Limb (tissue), 2 donors: ENCODE data around the gene TWIST2.

Source experiments
- DNase-seq, 2 donors: peaks; one replicate each; pipeline ENCODE4 v3.0.0-alpha.2; 2016; ENCODE audit errors: extremely low spot score in 2 of 2

The TWIST2 gene

DNA sequence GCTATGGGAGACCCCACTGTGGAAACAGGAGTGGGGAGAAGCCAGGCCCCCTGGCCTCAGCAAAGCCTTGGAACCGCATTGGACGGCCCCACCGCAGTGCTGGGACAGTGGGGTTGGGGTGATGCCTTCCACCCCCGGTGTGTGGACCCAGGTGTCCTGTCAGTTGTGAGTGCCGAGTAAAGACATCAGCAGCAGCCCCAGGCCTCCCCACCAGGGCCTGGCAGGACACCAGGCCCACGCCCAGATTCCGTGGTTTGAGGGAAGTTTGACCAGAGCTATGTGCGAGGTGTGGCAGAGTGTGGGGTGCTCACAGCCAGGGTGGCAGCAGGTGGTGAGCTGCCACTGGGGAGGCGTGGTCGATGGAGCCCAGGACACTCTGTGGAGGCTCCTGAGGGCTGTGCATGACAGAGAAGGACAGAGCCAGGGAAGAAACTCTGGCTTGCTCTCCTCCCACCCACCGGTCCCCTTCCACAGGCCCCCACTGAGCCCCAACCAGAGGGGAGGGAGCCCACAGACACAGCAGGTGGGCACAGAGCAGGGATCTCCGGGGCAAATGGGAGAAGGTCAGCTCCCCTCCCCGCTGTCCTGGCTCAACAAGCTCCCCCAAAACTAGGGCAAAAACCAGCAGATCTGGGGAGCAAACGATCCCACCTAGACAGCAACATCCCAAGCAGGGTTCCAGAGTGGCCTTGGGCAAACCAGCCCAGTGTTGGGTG, 69.1 kb downstream of the TWIST2 start:
- peak in 1 of 2 donors; percentile 26 for DNase-seq

- no peak for DNase-seq
Measured at GRCh38 chr2:238919307-238919706, 71.4 kb downstream of the TWIST2 start.

- DNase-seq = no peak
Measured at GRCh38 chr2:238920053-238920452, 72.2 kb downstream of the TWIST2 start.

DNA sequence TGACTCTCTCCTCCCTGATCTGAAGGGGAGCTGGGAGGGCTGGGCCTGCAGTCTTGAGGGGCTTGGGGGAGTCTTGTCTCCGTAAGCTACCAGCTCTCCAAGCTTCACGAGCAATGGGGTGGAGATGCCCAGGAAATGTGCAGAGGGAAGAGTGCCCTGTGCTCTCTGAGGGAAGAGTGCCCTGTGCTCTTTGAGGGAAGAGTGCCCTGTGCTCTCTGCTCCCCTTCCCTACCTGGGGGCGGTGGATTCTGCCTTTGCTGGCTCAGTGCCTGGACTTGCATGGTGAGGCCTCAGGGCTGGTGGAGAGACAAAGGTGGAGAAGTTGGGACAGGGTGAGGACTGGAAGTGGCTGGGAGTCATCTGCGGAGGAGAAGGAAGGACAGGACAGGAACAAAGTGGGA, 72.7 kb downstream of the TWIST2 start:
- no peak for DNase-seq

GRCh38 chr2:238921259-238921658, 73.4 kb downstream of the TWIST2 start:
- no peak for DNase-seq

GRCh38 chr2:238921681-238922319, 73.9 kb downstream of the TWIST2 start:
- DNase-seq = no peak

GRCh38 chr2:238922435-238922834, 74.5 kb downstream of the TWIST2 start:
- DNase-seq = no peak

DNA sequence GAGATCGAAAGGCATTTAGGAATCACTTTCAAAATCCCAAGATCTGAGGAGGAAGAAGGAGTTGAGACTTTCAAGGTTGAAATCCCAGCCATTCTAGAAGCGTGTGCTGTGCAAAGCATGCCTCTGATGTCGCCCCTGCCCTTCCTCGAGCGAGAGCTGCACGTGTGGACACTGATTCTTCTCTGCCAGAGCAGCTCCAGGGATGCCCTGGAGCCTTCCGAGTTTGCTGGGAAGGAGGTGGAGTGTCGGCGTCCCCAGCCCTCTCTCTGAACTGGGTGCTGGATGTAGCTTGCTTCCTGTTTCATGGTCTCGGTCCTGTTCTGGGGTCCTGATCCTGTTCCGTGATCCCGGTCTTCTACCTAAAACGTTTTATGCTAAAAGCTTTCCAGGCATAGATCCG, 76.1 kb downstream of the TWIST2 start:
- DNase-seq = no peak

GRCh38 chr2:238924796-238925195, 76.9 kb downstream of the TWIST2 start:
- DNase-seq = no peak

DNA sequence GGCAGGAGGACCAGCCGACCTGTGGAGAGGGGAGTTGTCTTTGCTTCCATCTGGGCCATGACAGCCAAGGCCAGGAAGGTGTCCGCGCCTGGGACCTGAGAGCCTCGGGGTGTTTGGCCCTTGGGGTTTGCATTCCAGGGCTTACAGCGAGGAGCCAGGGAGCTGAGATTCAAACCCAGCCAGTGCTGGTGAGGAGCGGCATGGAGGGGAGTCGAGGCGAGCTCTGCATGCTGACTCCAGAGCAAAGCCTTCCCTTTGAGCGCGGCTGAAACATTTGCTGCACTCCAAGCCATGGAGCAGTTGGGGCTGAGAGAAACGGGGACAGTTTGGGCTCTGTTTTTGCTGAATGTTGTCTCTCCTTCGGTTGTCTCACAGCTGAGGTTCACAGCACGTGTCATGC, 77.4 kb downstream of the TWIST2 start:
- no peak for DNase-seq

GRCh38 chr2:238925816-238926521, 78.1 kb downstream of the TWIST2 start:
- DNase-seq = no peak

DNA sequence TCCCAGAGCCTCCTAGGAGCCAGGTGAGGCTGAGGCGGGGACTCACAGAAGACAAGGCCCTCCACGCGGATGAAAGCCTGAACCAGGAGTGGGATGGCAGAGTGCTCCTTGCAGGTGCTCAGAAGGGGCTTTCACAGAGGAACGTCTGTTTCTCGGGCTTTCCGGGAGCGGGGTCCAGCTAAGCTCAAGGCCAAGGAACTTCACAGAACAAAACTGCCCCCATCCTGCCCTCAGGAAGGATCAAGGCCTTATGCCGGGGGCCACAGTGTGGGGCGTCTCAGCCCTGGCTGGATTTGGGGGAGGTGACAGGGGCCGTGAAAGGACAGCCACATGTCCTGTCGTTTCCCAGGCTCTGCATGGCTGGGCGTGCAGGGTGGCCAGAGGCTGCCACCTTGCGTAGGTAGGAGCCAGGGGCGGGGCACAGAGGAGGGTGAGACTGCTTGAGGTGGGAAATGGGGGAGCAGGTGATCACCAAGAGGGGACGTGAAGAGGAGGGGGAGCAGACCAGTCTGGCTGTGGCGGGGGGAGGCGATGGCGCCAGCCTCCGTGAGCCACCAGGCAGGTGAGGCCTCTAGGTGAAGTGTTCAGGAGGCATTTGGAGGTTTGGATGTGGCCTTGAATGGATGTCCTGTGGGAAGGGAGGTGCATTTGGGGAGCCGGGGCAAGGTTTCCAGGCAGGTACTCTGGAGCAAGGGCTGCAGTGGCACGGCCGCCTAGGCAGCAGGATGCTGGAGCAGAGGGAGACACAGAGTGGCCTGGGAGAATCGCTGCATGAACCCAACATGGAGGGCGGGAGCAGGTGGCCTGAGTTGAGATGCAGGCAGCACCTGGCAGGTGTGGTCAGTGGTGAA, 79.1 kb downstream of the TWIST2 start:
- DNase-seq = no peak

GRCh38 chr2:238927746-238928519, 80.0 kb downstream of the TWIST2 start:
- peak in 1 of 2 donors; percentile 17 for DNase-seq

- peak in 1 of 2 donors; percentile 20 for DNase-seq
Measured at GRCh38 chr2:238928520-238929241, 80.8 kb downstream of the TWIST2 start.

DNA sequence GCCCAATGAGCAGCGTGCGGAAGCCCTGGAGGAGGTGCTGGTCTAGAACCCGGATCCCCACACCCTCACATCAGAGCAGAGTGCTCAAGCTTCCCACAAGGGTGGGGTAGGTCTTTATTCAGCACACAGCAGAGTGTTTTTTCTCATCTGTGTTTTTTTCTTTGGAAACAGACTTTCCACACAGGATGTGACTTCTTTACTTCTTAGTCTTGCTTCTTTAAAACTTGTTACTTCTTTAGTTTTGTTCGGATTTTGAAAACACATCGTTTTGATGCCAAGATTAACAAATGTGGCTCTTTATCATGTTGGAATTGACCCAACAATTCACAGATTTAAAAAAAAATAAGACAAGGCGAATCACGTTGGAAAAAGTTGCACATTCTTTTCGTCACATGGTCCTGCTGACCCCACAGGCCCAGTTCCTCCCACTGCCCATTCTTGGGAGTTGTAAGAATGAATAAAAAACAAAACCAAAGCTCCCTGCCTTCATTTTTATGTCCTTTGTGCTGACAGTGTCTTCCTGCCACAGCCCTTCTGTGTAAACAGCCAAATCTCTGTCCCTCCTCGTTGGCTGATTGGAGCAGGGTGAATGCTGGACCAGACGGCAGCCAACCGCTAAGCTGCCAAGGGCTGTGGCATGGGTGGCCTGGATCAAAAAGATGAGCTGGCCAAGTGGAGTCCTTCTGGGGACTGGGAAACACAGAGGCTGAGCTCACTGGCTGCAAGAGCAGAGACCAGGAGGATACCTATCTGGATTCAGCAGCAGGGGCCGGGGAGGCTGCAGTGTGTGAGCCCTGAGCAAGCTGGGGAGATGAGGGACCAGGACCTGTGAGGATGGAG, 81.6 kb downstream of the TWIST2 start:
- DNase-seq = peak in 1 of 2 donors; percentile 23

- peak in 1 of 2 donors; percentile 1 for DNase-seq
Measured at GRCh38 chr2:238930216-238930615, 82.3 kb downstream of the TWIST2 start.

GRCh38 chr2:238936162-238937052, 88.5 kb downstream of the TWIST2 start:
- no peak for DNase-seq

- no peak for DNase-seq
Measured at GRCh38 chr2:238938003-238938400, 90.1 kb downstream of the TWIST2 start.
